Adrenal gland (tissue), 12 donors: ENCODE data around the gene TMEM100. TPM values are rescaled to one million over a fixed set of nuclear protein-coding genes. Genes with fewer than 3 reads are reported as not detected.

Experiments used
- DNase-seq, 7 donors: peaks; one replicate each; pipeline ENCODE4 v3.0.0-alpha.2; 2019 to 2020
- H3K27ac ChIP-seq, 5 donors: fragments of 200-600 bp; sonication (generic) in 4 of 5; 1 replicate in 3 of 5; 2 replicates in 2 of 5; pipeline versions ENCODE4 v1.5.1 to v1.8.0; 2016 to 2020; ENCODE audit warnings: mild to moderate bottlenecking in 1 of 5
- H3K27me3 ChIP-seq: fragments of 200-600 bp; 2 replicates; pipeline ENCODE4 v1.8.0; 2021
- H3K36me3 ChIP-seq, 2 donors: fragments of 200-600 bp; replicated peaks in 1 of 2; 1 replicate in 1 of 2; 2 replicates in 1 of 2; pipeline versions ENCODE4 v1.5.1 to v1.8.0; 2018 to 2022
- H3K4me1 ChIP-seq, 2 donors: fragments of 200-600 bp; replicated peaks in 1 of 2; 1 replicate in 1 of 2; 2 replicates in 1 of 2; pipeline versions ENCODE4 v1.5.1 to v1.8.0; 2018 to 2021
- H3K4me3 ChIP-seq, 4 donors: fragments of 200-600 bp; sonication (generic) in 3 of 4; one replicate each; pipeline ENCODE4 v1.5.1; 2016 to 2018
- H3K9me3 ChIP-seq, 3 donors: fragments of 200-600 bp; sonication (generic) in 1 of 3; replicated peaks in 1 of 3; 1 replicate in 2 of 3; 2 replicates in 1 of 3; pipeline versions ENCODE4 v1.5.1 to v1.8.0; 2016 to 2021
- CTCF ChIP-seq, 6 experiments: fragments of 450-650 bp in 4 of 6; fragments of 200-600 bp in 2 of 6; sonication (generic) in 1 of 6; IDR thresholded peaks; 1 replicate in 5 of 6; 2 replicates in 1 of 6; pipeline versions ENCODE4 v1.5.1 to v1.8.0; 2016 to 2021; ENCODE audit warnings: antibody characterized with exemption in 6 of 6, mild to moderate bottlenecking in 2 of 6, moderate library complexity in 1 of 6
- POLR2A ChIP-seq, 2 donors: fragments of 450-650 bp; IDR thresholded peaks; one replicate each; pipeline ENCODE4 v1.6.1; 2017; ENCODE audit warnings: antibody characterized with exemption in 2 of 2, mild to moderate bottlenecking in 2 of 2, moderate library complexity in 1 of 2
- WGBS, 4 donors: extraction: QIAGEN DNeasy Blood & Tissue Kit in 2 of 4; methylation state at CpG; one replicate each; pipeline versions ENCODE4 v1.1.5 to v1.1.7; 2013 to 2017; 5-methylcytosine and 5-hydroxymethylcytosine counted together
- intact Hi-C, 2 donors: fragments of 100-400 bp; cut with DNase I; formaldehyde crosslinking; loops; one replicate each; pipeline versions ENCODE4 v1.14.1 to v1.15.0; 2022 to 2023
- polyA plus RNA-seq, 3 donors: library from polyadenylated mRNA; stranded (reverse); fragments of 200-250 nt in 2 of 3; fragments of 350-450 nt in 1 of 3; fragmentation: Illumina TruSeq in 1 of 3; extraction: RNeasy Lipid Tissue Mini Kit (QIAGEN cat#74804) in 1 of 3; gene quantifications; one replicate each; pipeline ENCODE4 v1.2.3, GENCODE V29; 2013 to 2014
- total RNA-seq, 9 donors: library from RNA; depleted of rRNA in 4 of 9; stranded (reverse); fragments of >200 nt in 4 of 9; fragments of 120-200 nt in 1 of 9; fragmentation: NEBNext Ultra II Directional in 1 of 9; extraction: Animal tissue kit (Norgen Biotek cat#: 25700) in 1 of 9; gene quantifications; one replicate each; pipeline versions ENCODE4 v1.1.0 to v1.2.4, GENCODE V29; 2013 to 2023
- donor health status: healthy with polysubstance abuse.
- donor health status: Bipolar disorder and iron deficiency.
- donor health status: DM: yes; HTN: yes; CAD: no.
- donor health status: DM: no; HTN: no; CAD: no.
- donor health status: DM: no; HTN: no; CAD: no.
- donor health status: DM: yes; HTN: yes; CAD: no.

Gene TMEM100
- total and polyA plus RNA-seq, 12 donors = 1.3 to 11.5 (median 2.6) TPM

- H3K27me3 ChIP-seq = no peaks in the 10 kb centered on the region
- H3K4me3 ChIP-seq = no peak overlapping the region
- 53 to 61% (median 57%) methylated on average over 5 of the region's 5 CpGs for WGBS, 4 donors
- no peaks in the 10 kb centered on the region for H3K9me3 ChIP-seq
- H3K27ac ChIP-seq = peak overlapping the region in 3 of 5 donors; percentile 18 to 76 (median 50)
- intact Hi-C loops = no loop called here
- peaks cover 10 to 28% of the 10 kb centered on the region in 2 donors for H3K4me1 ChIP-seq
- DNase-seq = no peak
- H3K36me3 ChIP-seq = no peaks in the 10 kb centered on the region
- TF ChIP-seq CTCF (IDR thresholded peaks at IDR 0.05) (no peak), POLR2A (IDR thresholded peaks at IDR 0.05) (no peak)
Measured at GRCh38 chr17:55694286-55694910, 28.3 kb downstream of the TMEM100 start.

- peak; percentile 54 to 90 (median 80) for DNase-seq
- Histone ChIP-seq H3K9me3 (no peaks in the 10 kb centered on the region), H3K4me3 (no peak overlapping the region), H3K27me3 (no peaks in the 10 kb centered on the region), H3K27ac (peak overlapping the region in 4 of 5 donors; percentile 7 to 76 (median 62)), H3K4me1 (peaks cover 10 to 28% of the 10 kb centered on the region in 2 donors), H3K36me3 (no peaks in the 10 kb centered on the region)
- TF ChIP-seq CTCF (IDR thresholded peaks at IDR 0.05) (peak in 1 of 6 experiments; percentile 1), POLR2A (IDR thresholded peaks at IDR 0.05) (no peak)
- 23 to 30% (median 27%) methylated on average over 5 of the region's 5 CpGs for WGBS, 4 donors
- intact Hi-C loops = no loop called here
Measured at GRCh38 chr17:55693254-55694216, 29.1 kb downstream of the TMEM100 start.

- TF ChIP-seq POLR2A (IDR thresholded peaks at IDR 0.05) (no peak), CTCF (IDR thresholded peaks at IDR 0.05) (no peak)
- Histone ChIP-seq H3K9me3 (no peaks in the 10 kb centered on the region), H3K4me1 (peaks cover 10 to 28% of the 10 kb centered on the region in 2 donors), H3K36me3 (no peaks in the 10 kb centered on the region), H3K4me3 (no peak overlapping the region), H3K27ac (no peak overlapping the region), H3K27me3 (no peaks in the 10 kb centered on the region)
- no peak for DNase-seq
- WGBS, 4 donors = 83 to 86% (median 84%) methylated on average over 2 of the region's 2 CpGs
- intact Hi-C loops = no loop called here
Measured at GRCh38 chr17:55692276-55692675, 30.4 kb downstream of the TMEM100 start.

GRCh38 chr17:55691666-55692065, 31.0 kb downstream of the TMEM100 start:
- Histone ChIP-seq H3K9me3 (no peaks in the 10 kb centered on the region), H3K27me3 (no peaks in the 10 kb centered on the region), H3K27ac (no peak overlapping the region), H3K4me3 (no peak overlapping the region), H3K36me3 (no peaks in the 10 kb centered on the region), H3K4me1 (peaks cover 10 to 28% of the 10 kb centered on the region in 2 donors)
- DNase-seq = no peak
- intact Hi-C loops = no loop called here
- TF ChIP-seq CTCF (IDR thresholded peaks at IDR 0.05) = no peak
- no peak for TF ChIP-seq POLR2A (IDR thresholded peaks at IDR 0.05)
